Vagina (tissue), 2 donors: ENCODE results near the gene CPPED1.
"Not testable (repeated sequence)": the region's sequence is repeated elsewhere in the genome, so short reads cannot be mapped to it uniquely, and the experiment has no call there.

Source experiments
- CTCF ChIP-seq, 3 experiments: fragments of 450-650 bp in 2 of 3; fragments of 200-600 bp in 1 of 3; sonication (generic) in 1 of 3; IDR thresholded peaks; one replicate each; pipeline ENCODE4 v1.5.1; 2017 to 2019; ENCODE audit warnings: antibody characterized with exemption in 3 of 3, mild to moderate bottlenecking in 2 of 3, moderate library complexity in 2 of 3
- POLR2A ChIP-seq, 2 donors: fragments of 450-650 bp; IDR thresholded peaks; one replicate each; pipeline ENCODE4 v1.6.1; 2017; ENCODE audit warnings: antibody characterized with exemption in 2 of 2, mild to moderate bottlenecking in 2 of 2, moderate library complexity in 2 of 2
- POLR2AphosphoS5 ChIP-seq, 2 donors: sonication (generic); formaldehyde crosslinking; IDR thresholded peaks; one replicate each; pipeline ENCODE4 v1.9.0; 2017; ENCODE audit warnings: antibody characterized with exemption in 2 of 2, mild to moderate bottlenecking in 2 of 2, low read depth in 1 of 2; ENCODE audit not compliant: insufficient read depth in 1 of 2

DNA sequence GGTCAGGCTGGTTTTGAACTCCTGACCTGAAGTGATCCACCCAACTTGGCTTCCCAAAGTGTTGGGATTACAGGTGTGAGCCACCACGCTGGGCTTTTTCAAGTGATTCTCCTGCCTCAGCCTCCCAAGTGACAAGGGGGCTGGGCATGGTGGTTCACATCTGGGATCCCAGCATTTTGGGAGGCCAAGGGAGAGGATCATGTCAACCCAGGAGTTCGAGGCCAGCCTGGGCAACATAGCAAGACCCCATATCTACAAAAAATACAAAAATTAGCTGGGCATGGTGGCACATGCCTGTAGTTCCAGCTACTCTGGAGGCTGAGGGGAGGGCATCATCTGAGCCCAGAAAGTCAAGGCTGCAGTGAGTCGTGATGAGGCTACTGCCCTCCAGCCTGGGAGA is 10.0 kb upstream of the CPPED1 start:
- not testable (repeated sequence) for TF ChIP-seq CTCF (IDR thresholded peaks at IDR 0.05); POLR2A (IDR thresholded peaks at IDR 0.05); POLR2AphosphoS5 (IDR thresholded peaks at IDR 0.05; ENCODE audit: insufficient read depth in 1 of 2, low read depth in 1 of 2)
